HCT116 (cell line): ENCODE measurements around the gene CHTF18. TPM values are rescaled to one million over a fixed set of nuclear protein-coding genes. Genes with fewer than 3 reads are reported as not detected.

Experiments
- ATAC-seq: fragments of 200-7000 bp; cut with Tn5 transposase; 2 replicates; pipeline ENCODE4 v1.9.1; 2020; ENCODE audit warnings: mild to moderate bottlenecking, moderate library complexity
- BruUV-seq: library from RNA; stranded (reverse); fragments of 400-500 nt; replicated peaks from 2 replicates; lab custom pipeline; 2021; lab: Mats Ljungman, UMichigan
- CTCF ChIA-PET: fragments of 300-600 bp; sonication (Branson Sonifier 250); formaldehyde crosslinking; loops from one replicate; lab custom pipeline; 2021; ENCODE audit warnings: antibody characterized with exemption; lab: Charles Lee
- POLR2A ChIA-PET: fragments of 300-600, 350-600 bp; sonication (Branson Sonifier 250); formaldehyde crosslinking; loops from one replicate; lab custom pipeline; 2021; ENCODE audit warnings: antibody characterized with exemption; lab: Charles Lee
- RAD21 ChIA-PET, 2 experiments: fragments of 300-600 bp; sonication (Branson Sonifier 250); formaldehyde crosslinking; loops; one replicate each; lab custom pipeline; 2023; ENCODE audit warnings: low total read pairs in 2 of 2; ENCODE audit not compliant: uncharacterized antibody in 2 of 2, unreplicated experiment in 2 of 2, low non-redundant PET in 1 of 2; lab: Charles Lee
- DNase-seq: peaks from one replicate; pipeline ENCODE4 v3.0.0-alpha.2; 2010; ENCODE audit warnings: low read depth, low spot score
- H2AFZ ChIP-seq: fragments of 200-600 bp; shearing (Covaris generic), sonication (generic); 2 replicates; pipeline ENCODE4 v1.6.1; 2017; ENCODE audit warnings: low read depth, mixed run types, mixed read lengths, antibody characterized with exemption, low read length; ENCODE audit not compliant: poor library complexity, severe bottlenecking
- H3K27ac ChIP-seq: 2 replicates; pipeline ENCODE4 v1.5.1; 2012; ENCODE audit warnings: low read depth, low read length
- H3K27me3 ChIP-seq: fragments of 200-600 bp; sonication (generic); 2 replicates; pipeline ENCODE4 v1.6.1; 2016; ENCODE audit warnings: mixed run types, low read length, mixed read lengths; ENCODE audit not compliant: insufficient read depth
- H3K36me3 ChIP-seq, 2 experiments: fragments of 200-500 bp in 1 of 2; fragments of 200-600 bp in 1 of 2; sonication (Bioruptor generic) in 1 of 2; sonication (generic) in 1 of 2; 2 replicates each; pipeline versions ENCODE4 v1.5.1 to v1.6.1; 2014 to 2016; ENCODE audit warnings: low read length in 2 of 2, inconsistent platforms in 1 of 2, mixed read lengths in 1 of 2, mixed run types in 1 of 2; ENCODE audit not compliant: insufficient read depth in 2 of 2, control insufficient read depth in 1 of 2
- H3K4me1 ChIP-seq, 2 experiments: fragments of 200-600 bp in 1 of 2; sonication (generic) in 1 of 2; 2 replicates each; pipeline versions ENCODE4 v1.5.1 to v1.6.1; 2012 to 2017; ENCODE audit warnings: low read length in 2 of 2, inconsistent platforms in 1 of 2, mild to moderate bottlenecking in 1 of 2, mixed read lengths in 1 of 2, mixed run types in 1 of 2, moderate library complexity in 1 of 2; ENCODE audit not compliant: insufficient read depth in 2 of 2, control insufficient read depth in 1 of 2
- H3K4me2 ChIP-seq: fragments of 200-600 bp; sonication (generic); 2 replicates; pipeline ENCODE4 v1.6.1; 2017; ENCODE audit warnings: mixed run types, low read length, mixed read lengths
- H3K4me3 ChIP-seq, 2 experiments: fragments of 200-600 bp in 1 of 2; sonication (generic) in 1 of 2; replicated peaks in 1 of 2; 2 replicates each; pipeline ENCODE4 v1.5.1; 2011 to 2016; ENCODE audit warnings: low read length in 2 of 2, control low read depth in 1 of 2, low read depth in 1 of 2, mild to moderate bottlenecking in 1 of 2, mixed read lengths in 1 of 2, mixed run types in 1 of 2
- H3K79me2 ChIP-seq: fragments of 200-600 bp; sonication (generic); 2 replicates; pipeline ENCODE4 v1.6.1; 2017; ENCODE audit warnings: mild to moderate bottlenecking, mixed run types, low read length, moderate library complexity, mixed read lengths; ENCODE audit not compliant: insufficient read depth
- H3K9ac ChIP-seq: fragments of 200-600 bp; sonication (generic); 2 replicates; pipeline ENCODE4 v1.6.1; 2016; ENCODE audit warnings: low read length, mixed read lengths
- H3K9me2 ChIP-seq: fragments of 200-600 bp; sonication (generic), shearing (Covaris generic); 2 replicates; pipeline ENCODE4 v1.6.1; 2017; ENCODE audit warnings: mixed run types, mild to moderate bottlenecking, moderate library complexity; ENCODE audit not compliant: insufficient read depth
- H3K9me3 ChIP-seq, 2 experiments: fragments of 200-500 bp in 1 of 2; fragments of 200-600 bp in 1 of 2; sonication (Bioruptor generic) in 1 of 2; sonication (generic) in 1 of 2; 2 replicates each; pipeline ENCODE4 v1.6.1; 2014 to 2017; ENCODE audit warnings: low read length in 2 of 2, mixed read lengths in 2 of 2, inconsistent platforms in 1 of 2, low read depth in 1 of 2, mild to moderate bottlenecking in 1 of 2, mixed run types in 1 of 2, moderate library complexity in 1 of 2; ENCODE audit not compliant: control insufficient read depth in 1 of 2, insufficient read depth in 1 of 2
- H4K20me1 ChIP-seq: fragments of 200-600 bp; sonication (generic), shearing (Covaris generic); 2 replicates; pipeline ENCODE4 v1.6.1; 2017; ENCODE audit warnings: mixed run types, mild to moderate bottlenecking, moderate library complexity; ENCODE audit not compliant: insufficient read depth
- ATF3 ChIP-seq: IDR thresholded peaks from 2 replicates; pipeline ENCODE4 v1.6.1; 2012
- CBX3 ChIP-seq: IDR thresholded peaks from 2 replicates; pipeline ENCODE4 v1.6.1; 2012; ENCODE audit warnings: low read depth
- CTCF ChIP-seq, 3 experiments: fragments of 200-600 bp in 1 of 3; sonication (generic) in 1 of 3; IDR thresholded peaks in 2 of 3; conservative IDR thresholded peaks in 1 of 3; 2 replicates each; pipeline ENCODE4 v1.5.1; 2012 to 2017; ENCODE audit warnings: low read depth in 2 of 3, low read length in 2 of 3, antibody characterized with exemption in 1 of 3, borderline replicate concordance in 1 of 3, control low read depth in 1 of 3, mild to moderate bottlenecking in 1 of 3, mixed read lengths in 1 of 3, mixed run types in 1 of 3, moderate library complexity in 1 of 3; ENCODE audit not compliant: insufficient read depth in 1 of 3
- EGR1 ChIP-seq: IDR thresholded peaks from 2 replicates; pipeline ENCODE4 v1.6.1; 2012; ENCODE audit warnings: low read depth
- ELF1 ChIP-seq: IDR thresholded peaks from 2 replicates; pipeline ENCODE4 v1.6.1; 2012; ENCODE audit warnings: low read depth, borderline replicate concordance
- EZH2 ChIP-seq: fragments of 200-600 bp; sonication (generic); IDR thresholded peaks from 2 replicates; pipeline ENCODE4 v1.6.1; 2017; ENCODE audit warnings: antibody characterized with exemption, mixed run types
- EZH2phosphoT487 ChIP-seq: fragments of 200-600 bp; IDR thresholded peaks from 2 replicates; pipeline ENCODE4 v1.6.1; 2018; ENCODE audit warnings: antibody characterized with exemption, borderline replicate concordance
- FOSL1 ChIP-seq: IDR thresholded peaks from 2 replicates; pipeline ENCODE4 v1.6.1; 2012; ENCODE audit warnings: low read depth
- JUND ChIP-seq: IDR thresholded peaks from 2 replicates; pipeline ENCODE4 v1.6.1; 2012
- MAX ChIP-seq: IDR thresholded peaks from 2 replicates; pipeline ENCODE4 v1.6.1; 2012
- POLR2AphosphoS5 ChIP-seq: IDR thresholded peaks from 2 replicates; pipeline ENCODE4 v1.6.1; 2011; ENCODE audit warnings: mild to moderate bottlenecking, low read depth, low read length, moderate library complexity
- RAD21 ChIP-seq: IDR thresholded peaks from 2 replicates; pipeline ENCODE4 v1.6.1; 2012; ENCODE audit warnings: low read depth, mild to moderate bottlenecking
- SIN3A ChIP-seq: IDR thresholded peaks from 2 replicates; pipeline ENCODE4 v1.6.1; 2012; ENCODE audit warnings: low read depth
- SP1 ChIP-seq: IDR thresholded peaks from 2 replicates; pipeline ENCODE4 v1.6.1; 2012; ENCODE audit warnings: low read depth
- SRF ChIP-seq: IDR thresholded peaks from 2 replicates; pipeline ENCODE4 v1.6.1; 2012; ENCODE audit warnings: low read depth
- YY1 ChIP-seq: IDR thresholded peaks from 2 replicates; pipeline ENCODE4 v1.6.1; 2011; ENCODE audit warnings: low read length, low read depth, moderate library complexity, mild to moderate bottlenecking; ENCODE audit not compliant: insufficient replicate concordance; ENCODE audit errors: extremely low read depth
- ZFX ChIP-seq: fragments of 450-650 bp; IDR thresholded peaks from 2 replicates; pipeline ENCODE4 v1.6.1; 2017
- ZNF274 ChIP-seq: fragments of 200-500 bp; sonication (Bioruptor generic); IDR thresholded peaks from 2 replicates; pipeline ENCODE4 v1.6.1; 2014; ENCODE audit warnings: mild to moderate bottlenecking, low read depth, low read length, inconsistent platforms
- intact Hi-C: fragments of 100-400 bp; cut with micrococcal nuclease; formaldehyde crosslinking; loops from 2 replicates; pipeline ENCODE4 v1.10.0; 2022
- total RNA-seq: library from RNA; stranded (reverse); gene quantifications from one replicate; pipeline ENCODE4 v1.2.1, GENCODE V29; 2021; ENCODE audit not compliant: unreplicated experiment

The CHTF18 gene
- total RNA-seq, 1 experiment from 2014 or later, result 145 TPM

GRCh38 chr16:825341-826061 lies 37.1 kb downstream of the CHTF18 start:
- no peaks in the 10 kb centered on the region for H4K20me1 ChIP-seq
- H2AFZ ChIP-seq, result no peak overlapping the region
- no peak overlapping the region for H3K4me3 ChIP-seq
- no peaks in the 10 kb centered on the region for H3K9me3 ChIP-seq
- H3K9ac ChIP-seq, result no peak overlapping the region
- ChIA-PET POLR2A (no interaction called here), CTCF (no interaction called here), RAD21 (no interaction called here)
- ATAC-seq, result no peak
- H3K79me2 ChIP-seq, result no peaks in the 10 kb centered on the region
- no peaks in the 10 kb centered on the region for H3K9me2 ChIP-seq
- BruUV-seq, result no TSS peak
- no peak for TF ChIP-seq EZH2phosphoT487
- TF ChIP-seq SP1, result no peak
- no peak for TF ChIP-seq JUND
- TF ChIP-seq CTCF (IDR thresholded peaks at IDR 0.05 in 2 of 3, conservative IDR thresholded peaks at IDR 0.05 in 1 of 3; ENCODE audit: borderline replicate concordance in 1 of 3, insufficient read depth in 1 of 3, low read depth in 2 of 3, low read length in 2 of 3), result no peak
- no peak for TF ChIP-seq YY1
- no peak for TF ChIP-seq MAX
- no peak for TF ChIP-seq FOSL1
- no peak for TF ChIP-seq RAD21
- TF ChIP-seq ATF3, result no peak
- no peak for TF ChIP-seq SIN3A
- no peak for TF ChIP-seq ZFX
- no peak for TF ChIP-seq CBX3
- no peak for TF ChIP-seq SRF
- TF ChIP-seq ZNF274, result no peak
- no peak for TF ChIP-seq POLR2AphosphoS5
- no peak for TF ChIP-seq EZH2
- TF ChIP-seq EGR1, result no peak
- TF ChIP-seq ELF1, result no peak
- no peaks in the 10 kb centered on the region for H3K4me1 ChIP-seq
- no peaks in the 10 kb centered on the region for H3K27me3 ChIP-seq
- H3K36me3 ChIP-seq, result no peaks in the 10 kb centered on the region
- intact Hi-C loops, result no loop called here
- H3K27ac ChIP-seq, result no peak overlapping the region
- DNase-seq, result no peak
- H3K4me2 ChIP-seq, result no peak overlapping the region
